Non-pigmented ciliary epithelial cell (primary cell): ENCODE measurements around the gene GTF2H4.
"Not testable (repeated sequence)": the region's sequence is repeated elsewhere in the genome, so short reads cannot be mapped to it uniquely, and the experiment has no call there.

Experiments used
- DNase-seq: peaks from one replicate; pipeline ENCODE4 v3.0.0-alpha.2; 2010; ENCODE audit warnings: low read depth

GTF2H4 gene

DNA sequence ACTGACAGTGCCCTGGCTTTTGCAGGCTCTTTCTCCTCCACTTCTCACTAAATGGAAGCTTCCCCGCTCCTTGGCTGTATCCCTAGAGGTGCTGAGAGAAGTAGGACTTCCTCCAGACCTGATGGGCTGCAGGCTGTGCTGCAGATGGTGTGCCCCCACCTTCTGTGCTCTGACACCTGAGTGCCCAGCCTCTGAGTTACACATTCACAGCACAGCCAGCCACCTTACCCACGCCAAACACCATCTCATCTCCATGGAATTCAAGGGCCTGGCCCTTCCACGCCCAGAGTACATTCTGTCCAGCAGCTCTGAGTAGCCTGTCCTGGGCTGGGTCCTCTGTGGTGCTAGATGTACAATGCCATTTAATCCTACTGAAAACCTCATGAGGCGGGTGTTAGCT lies 18.6 kb downstream of the GTF2H4 start:
- DNase-seq = no peak

DNA sequence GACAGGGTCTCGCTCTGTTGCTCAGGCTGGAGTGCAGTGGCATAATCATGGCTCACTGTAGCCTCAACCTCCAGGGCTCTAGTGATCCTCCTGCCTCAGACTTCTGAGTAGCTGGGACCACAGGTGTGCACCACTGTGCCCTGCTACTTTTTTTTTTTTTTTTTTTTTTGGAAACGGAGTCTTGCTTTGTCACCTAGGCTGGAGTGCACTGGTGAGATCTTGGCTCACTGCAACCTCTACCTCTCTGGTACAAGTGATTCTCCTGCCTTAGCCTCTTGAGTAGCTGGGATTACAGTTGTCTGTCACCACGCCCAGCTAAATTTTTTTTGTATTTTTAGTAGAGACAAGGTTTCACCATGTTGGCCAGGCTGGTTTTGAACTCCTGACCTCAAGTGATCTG lies 19.1 kb downstream of the GTF2H4 start:
- DNase-seq = not testable (repeated sequence)

DNA sequence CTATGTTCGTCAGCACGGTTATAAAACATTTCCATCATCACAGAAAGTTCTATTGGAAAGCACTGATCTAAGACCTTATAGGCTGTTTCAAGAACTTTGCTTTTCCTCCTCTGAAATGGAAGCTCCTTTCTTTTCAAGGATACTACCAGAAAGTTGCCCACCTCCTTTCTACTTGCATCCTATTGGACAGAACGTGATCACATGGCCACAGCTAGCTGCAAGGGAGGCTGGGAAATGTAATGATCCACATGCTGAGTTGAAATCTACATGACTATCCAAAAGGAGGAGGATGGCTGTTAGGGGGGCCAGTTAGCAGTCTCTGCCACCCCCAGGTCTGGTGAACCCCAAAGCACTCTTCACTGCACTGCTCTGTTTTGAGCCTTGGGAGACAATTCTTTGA lies 20.7 kb downstream of the GTF2H4 start:
- DNase-seq = no peak

DNA sequence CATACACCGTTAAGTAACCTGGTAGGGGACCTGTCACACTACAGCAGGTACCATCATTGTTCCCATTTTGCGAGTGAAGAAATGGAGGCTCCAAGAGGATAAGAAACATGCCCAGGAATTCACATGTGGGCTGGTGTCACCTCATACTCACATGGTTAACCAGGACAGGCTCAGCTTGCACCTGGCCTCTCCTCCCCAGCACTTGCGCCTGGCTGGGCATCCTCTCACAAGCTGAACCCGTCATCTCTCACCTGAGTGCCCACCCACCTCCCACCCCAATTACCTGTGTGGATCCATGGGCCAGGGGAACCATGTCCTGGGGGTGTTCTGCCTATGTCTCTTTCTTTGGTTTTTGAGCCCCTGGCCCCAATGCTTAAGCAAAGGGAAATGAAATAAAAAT lies 22.5 kb downstream of the GTF2H4 start:
- no peak for DNase-seq

GRCh38 chr6:30931272-30931671 lies 23.3 kb downstream of the GTF2H4 start:
- no peak for DNase-seq

DNA sequence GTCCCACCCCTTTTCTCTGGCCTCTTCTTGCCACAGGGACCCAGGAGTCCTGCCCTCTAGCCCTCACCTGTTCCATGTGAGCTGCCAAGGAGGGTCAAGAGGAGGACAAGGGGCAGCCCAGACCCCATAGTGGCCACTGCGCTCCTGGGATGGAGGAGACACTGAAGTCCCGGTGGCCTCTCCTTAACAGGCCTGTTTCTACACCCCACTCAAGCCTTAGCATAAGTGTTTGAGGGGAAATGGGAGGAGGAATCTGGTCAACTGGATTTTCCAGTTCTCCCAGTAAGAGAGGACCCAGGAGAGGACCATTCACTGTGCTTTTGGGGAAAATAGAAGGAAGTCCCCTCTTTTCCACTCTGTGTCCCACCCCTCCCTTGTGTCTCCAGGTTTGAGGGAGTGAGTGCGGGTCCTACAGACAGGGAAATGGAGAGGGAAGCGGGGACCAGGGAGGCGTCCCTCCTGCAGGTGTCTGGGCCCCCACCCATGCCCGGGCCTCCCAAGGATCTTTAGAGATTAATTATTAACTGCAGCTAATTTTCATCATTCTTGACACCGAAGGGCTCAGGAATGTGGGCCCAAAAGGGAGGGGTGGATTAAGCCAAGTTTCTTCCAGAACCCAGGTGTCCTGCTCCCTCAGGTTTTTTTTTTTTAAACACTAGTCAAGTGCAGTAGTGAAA lies 24.1 kb downstream of the GTF2H4 start, which contains the start of gene SFTA2:
Gene SFTA2 (minus strand): TSS at position 202 of the 677 bp plus-strand sequence. CDS start 74 bp downstream, at position 128.
- DNase-seq = no peak

DNA sequence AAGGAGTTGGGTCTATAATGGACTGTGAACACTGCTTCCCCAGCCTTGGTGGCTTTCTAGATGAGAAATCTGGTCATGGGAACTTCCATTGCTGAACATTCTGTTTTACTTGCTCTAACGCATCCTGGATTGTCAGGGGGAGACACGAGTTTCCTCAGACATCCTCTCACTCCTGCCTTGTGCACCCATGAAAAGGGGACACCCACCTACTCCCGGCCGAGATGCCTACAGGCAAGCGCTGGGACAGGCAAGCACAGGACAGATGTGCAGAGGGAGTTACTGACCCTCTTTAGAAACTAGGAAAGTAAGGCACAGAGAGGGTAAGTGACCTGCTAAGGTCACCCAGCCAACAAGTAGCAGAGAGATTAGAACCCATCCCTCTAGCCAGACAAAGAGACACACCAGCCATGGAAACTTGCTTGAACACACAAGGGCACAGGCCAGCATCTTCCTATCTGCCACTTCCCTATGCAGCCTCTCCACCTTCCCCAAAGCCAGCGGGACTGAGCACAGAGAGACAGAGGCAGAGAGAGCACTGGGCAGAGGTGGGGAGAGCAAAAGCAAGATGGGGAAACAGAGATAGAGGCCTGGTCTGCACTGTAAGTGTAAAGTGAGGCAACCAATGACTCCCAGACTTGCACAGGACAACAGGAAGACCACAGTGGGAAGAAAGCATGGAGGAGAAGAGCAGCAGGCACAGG lies 24.8 kb downstream of the GTF2H4 start:
- DNase-seq = no peak

GRCh38 chr6:30935018-30935417 lies 27.0 kb downstream of the GTF2H4 start:
- no peak for DNase-seq

- DNase-seq = no peak
Observed at GRCh38 chr6:30937265-30937664, 29.3 kb downstream of the GTF2H4 start.

GRCh38 chr6:30938730-30939129 lies 30.7 kb downstream of the GTF2H4 start:
- DNase-seq = no peak

GRCh38 chr6:30939473-30939872 lies 31.5 kb downstream of the GTF2H4 start:
- no peak for DNase-seq

DNA sequence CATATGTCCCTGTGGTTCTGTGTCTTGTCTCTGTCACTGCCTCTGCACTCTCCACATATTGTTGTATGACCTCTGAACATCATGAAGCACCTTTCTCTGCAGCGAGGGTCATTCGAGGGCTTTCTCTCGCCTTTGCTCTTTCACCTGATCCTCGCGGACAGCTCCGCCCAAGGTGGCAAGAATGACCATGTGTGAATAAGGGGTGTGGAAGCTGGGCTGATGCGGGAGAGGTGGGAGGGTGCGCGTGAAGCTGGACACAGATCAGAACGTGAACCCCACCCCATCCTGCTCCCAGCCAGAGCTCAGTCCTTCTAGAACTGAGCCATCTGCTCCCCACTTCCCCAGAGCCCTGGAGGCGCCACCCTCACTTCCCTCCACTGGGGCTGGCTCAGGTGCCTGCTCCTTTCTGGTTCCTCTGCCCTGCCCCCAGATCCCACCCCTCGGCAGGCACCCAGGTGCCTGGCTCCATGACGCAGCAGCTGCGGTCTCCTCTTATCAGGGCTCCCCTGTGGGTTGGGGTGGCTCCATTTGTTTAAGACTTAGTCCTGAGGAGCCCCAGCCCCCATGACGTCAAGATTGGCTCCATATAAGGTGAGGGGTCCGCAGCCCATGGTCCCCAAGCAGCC lies 32.5 kb downstream of the GTF2H4 start, which contains the start of gene MUCL3:
Gene MUCL3 (plus strand): TSS at position 613 of the 626 bp plus-strand sequence. CDS start 27 bp downstream, outside the sequence.
- no peak for DNase-seq

DNA sequence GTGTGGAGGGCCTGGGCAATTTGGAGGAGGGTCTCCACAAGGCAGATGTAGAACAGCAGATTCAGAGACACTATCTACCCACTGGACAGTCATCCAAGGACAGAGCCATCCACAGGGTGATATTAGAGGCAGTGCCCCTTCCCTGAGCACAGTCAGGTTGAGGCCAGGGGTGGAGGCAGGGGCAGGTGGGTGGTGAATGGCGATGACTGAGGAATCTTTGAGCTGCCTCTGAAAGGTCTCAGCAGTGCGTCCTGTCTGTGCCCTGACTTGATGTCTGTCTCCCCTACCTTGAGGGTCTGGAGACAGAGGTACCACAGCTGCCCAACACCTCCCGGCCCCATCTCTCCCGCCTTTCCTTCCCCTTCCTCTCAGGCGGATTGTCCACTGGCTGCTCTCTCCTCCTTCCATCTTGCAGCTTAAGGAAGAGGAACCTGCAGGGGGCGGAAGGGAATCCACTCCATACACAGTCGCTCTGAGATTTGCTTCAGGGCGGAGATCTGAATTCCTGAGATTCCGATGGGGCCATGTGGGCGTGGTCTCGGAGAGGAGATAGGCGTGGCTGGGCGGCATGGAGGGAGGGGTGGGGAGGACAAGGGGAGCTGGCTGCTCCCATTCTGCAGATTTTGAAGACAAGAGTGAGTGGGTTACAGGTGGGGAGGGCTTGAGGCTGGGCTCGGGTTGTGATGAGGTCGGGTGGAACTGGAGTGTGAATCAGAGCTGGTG lies 34.5 kb downstream of the GTF2H4 start:
- peak; percentile 60 for DNase-seq

DNA sequence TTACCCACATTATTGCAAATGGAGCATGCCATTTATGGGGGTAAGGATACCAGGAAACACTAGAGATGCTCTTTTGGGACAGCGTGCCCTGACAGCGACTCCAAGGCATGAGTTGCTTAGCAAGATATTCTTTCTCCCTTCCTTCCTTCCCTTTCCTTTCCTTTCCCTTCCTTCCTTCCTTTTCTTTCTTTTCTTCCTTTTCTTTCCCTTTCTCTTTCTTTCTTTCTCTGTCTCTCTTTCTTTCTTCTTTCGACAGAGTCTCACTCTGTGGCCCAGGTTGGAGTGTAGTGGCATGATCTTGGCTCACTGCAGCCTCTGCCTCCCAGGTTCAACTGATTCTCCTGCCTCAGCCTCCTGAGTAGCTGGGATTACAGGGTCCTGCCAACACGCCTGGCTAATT lies 36.0 kb downstream of the GTF2H4 start:
- DNase-seq = no peak

- DNase-seq = no peak
Observed at GRCh38 chr6:30945281-30945680, 37.3 kb downstream of the GTF2H4 start.

DNA sequence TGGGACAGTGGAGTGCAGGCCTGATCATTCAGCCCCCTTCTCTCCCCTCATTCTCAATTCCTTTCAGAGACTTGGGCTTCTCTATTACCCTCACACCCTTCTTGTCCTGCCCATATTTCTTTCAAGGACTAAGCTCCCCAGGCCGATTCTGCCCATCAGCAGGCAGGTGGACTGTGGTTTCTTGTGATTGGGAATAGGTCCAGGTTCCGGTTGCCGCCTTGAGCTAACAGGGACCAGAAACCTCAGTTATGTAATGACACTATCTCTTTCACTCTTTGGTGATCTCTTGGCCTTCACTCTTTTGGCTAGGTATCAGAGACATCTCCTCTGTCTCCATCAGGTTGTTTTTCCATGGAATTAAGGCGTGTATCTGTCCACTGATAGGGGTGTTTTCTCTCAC lies 39.2 kb downstream of the GTF2H4 start:
- no peak for DNase-seq

- no peak for DNase-seq
Observed at GRCh38 chr6:30948811-30949210, 40.8 kb downstream of the GTF2H4 start.

DNA sequence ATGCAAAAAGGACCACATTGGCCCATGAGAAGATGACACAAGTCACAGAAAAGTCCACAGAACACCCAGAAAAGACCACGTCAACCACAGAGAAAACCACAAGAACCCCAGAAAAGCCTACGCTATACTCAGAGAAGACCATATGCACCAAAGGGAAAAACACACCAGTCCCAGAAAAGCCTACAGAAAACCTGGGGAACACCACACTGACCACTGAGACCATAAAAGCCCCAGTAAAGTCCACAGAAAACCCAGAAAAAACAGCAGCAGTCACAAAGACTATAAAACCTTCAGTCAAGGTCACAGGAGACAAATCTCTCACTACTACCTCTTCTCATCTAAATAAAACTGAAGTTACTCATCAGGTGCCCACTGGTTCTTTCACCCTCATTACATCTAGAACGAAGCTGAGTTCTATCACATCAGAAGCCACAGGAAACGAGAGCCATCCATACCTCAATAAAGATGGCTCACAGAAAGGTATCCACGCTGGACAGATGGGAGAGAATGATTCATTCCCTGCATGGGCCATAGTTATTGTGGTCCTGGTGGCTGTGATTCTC lies 44.0 kb downstream of the GTF2H4 start:
- no peak for DNase-seq

- DNase-seq = no peak
Observed at GRCh38 chr6:30954631-30955366, 46.8 kb downstream of the GTF2H4 start.

GRCh38 chr6:30955367-30956042 lies 47.5 kb downstream of the GTF2H4 start:
- no peak for DNase-seq

- no peak for DNase-seq
Observed at GRCh38 chr6:30957716-30958115, 49.7 kb downstream of the GTF2H4 start.
